COR-L47 (cell line): ENCODE measurements around the gene PRPH.
"Not testable (repeated sequence)": the region's sequence is repeated elsewhere in the genome, so short reads cannot be mapped to it uniquely, and the experiment has no call there.

Experiments used
- DNase-seq: peaks from one replicate; lab custom pipeline; 2025; lab: John Stamatoyannopoulos, UW

PRPH gene

DNA sequence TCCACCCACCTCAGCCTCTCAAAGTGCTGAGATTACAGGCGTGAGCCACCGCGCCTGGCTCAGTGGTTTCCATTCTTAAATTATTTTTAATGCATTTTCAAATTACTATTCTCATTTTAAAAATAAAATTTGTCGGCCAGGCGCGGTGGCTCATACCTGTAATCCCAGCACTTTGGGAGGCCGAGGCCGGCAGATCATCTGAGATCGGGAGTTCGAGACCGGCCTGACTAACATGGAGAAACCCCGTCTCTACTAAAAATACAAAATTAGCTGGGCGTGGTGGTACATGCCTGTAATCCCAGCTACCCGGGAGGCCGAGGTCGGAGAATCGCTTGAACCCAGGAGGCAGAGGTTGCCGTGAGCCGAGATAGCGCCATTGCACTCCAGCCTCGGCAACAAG is 38.8 kb downstream of the PRPH start:
- DNase-seq = not testable (repeated sequence)

- DNase-seq = no peak
Observed at GRCh38 chr12:49334226-49334625, 39.3 kb downstream of the PRPH start.

DNA sequence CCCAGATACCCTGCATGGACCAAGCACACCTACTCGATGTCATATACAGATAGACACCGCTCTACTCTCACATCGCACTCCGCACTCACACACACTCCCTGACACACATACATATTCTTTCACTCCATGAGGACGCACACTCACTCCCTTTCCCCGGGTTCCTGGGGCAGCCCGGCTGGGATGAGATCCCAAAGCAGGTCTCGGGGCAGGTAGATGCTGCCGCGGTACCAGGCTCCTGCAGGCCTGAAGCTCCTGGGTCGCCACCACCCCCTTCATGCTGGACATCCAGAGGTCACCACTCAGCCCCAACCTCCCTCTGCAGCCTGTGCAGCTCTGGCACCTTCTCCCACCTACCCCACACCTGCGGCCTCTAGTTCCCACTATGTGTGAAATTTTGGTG is 39.7 kb downstream of the PRPH start:
- no peak for DNase-seq

DNA sequence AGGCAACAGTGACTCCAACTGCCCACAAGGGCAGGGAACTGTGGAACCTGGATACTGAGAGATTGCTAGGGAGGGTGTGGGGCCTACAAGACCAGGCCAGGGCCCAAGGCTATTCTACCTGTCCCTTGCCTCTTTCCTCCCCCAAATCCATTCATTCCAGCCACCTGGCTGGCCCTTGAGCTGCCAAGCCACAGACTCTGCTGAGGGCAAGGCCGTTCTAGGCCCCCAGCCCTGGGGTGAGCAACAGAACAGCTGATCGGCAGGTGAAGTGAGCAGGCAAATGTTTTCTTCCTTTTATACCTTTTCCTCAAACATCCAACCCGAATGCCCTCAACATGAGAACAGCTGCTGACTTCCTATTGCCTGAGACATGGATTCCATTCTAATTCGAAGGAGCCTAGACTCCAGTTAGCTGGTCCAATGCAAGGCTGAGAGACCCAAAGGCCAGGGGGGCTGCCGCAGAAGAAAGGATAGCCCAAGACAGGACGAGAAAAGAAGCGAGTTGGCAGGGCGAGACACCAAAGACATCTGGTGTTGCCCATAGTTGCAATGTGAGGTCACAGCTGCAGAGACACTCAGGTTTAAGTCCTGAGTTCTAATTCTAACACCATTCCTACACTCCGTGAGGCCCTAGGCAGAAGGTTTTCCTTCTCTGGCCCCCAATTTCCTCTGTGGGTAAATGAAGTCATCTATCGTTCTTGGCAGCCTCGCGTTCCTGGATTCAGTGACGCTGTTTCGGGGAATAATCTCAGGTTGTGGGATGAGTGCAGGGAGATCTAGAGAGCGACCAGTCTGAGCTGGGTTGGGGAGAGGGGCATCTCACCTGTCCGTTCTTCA is 40.4 kb downstream of the PRPH start:
- DNase-seq = no peak

GRCh38 chr12:49335955-49336644 is 41.2 kb downstream of the PRPH start:
- no peak for DNase-seq

- peak; percentile 62 for DNase-seq
Observed at GRCh38 chr12:49336645-49337584, 42.0 kb downstream of the PRPH start, which contains the start of gene C1QL4. Gene C1QL4, minus strand, starts transcription at chr12:49337188. Its CDS starts 711 bp downstream, at chr12:49336477.

GRCh38 chr12:49338830-49339463 is 44.0 kb downstream of the PRPH start:
- DNase-seq = no peak

GRCh38 chr12:49339464-49339861 is 44.5 kb downstream of the PRPH start:
- DNase-seq = no peak

GRCh38 chr12:49340095-49340870 is 45.3 kb downstream of the PRPH start:
- no peak for DNase-seq

GRCh38 chr12:49340971-49341776 is 46.2 kb downstream of the PRPH start:
- no peak for DNase-seq

DNA sequence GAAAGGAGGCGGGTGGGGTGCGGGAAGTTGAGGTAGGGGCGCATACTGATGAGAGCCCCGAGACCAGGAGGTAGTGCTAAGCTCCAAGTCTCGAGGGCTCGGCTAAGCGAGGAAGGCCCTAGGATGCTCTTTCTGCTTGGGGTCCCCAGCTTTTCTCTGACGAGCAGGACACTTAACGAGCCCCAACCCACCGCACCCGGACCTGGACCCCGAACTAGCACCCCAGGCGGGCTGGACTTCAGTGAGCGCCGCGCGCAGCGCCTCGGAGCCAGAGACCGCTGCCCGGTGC is 46.8 kb downstream of the PRPH start:
- no peak for DNase-seq

DNA sequence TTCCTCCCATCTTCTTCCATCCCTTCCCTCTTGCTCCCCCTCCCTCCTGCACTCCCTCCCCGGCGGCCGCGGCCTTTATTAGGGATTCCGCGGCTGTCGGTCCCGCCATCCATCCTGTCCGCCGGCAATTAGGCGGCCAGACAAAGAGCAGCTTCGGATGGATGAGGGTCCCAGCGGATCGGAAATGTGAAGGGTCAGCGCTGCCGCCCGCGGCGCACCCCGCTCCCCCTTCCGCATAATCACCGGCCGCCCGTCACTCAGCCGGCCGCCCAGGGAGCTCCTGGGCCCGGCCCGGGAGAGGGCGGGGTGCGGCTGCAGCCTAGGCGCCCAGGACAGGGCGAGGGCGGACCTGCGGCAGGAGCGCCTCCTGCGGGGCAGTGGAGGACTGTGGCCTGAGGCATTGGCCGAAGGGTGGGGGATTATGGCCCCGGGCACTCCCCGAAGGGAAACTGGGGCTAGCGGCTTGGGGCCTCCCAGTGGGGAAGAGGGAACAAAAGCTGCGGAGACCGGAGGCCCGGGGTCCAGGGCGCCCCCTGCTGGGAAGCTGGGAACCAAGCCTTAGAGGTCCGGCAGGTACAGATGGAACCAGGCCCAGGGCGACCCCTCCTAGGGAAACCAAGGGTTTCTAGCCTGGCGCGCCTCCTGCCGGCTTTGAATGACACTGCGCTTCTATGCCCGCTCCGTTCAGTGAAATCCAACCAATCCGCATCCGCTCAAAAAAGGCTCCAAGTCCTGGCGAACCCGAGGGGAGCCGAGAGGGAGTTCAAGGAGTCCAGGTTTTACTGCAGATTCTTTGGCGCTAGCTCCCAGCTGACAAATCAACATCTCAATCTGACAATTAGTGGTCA is 47.3 kb downstream of the PRPH start:
- DNase-seq = peak; percentile 86

- peak; percentile 59 for DNase-seq
Observed at GRCh38 chr12:49342914-49343731, 48.2 kb downstream of the PRPH start.

DNA sequence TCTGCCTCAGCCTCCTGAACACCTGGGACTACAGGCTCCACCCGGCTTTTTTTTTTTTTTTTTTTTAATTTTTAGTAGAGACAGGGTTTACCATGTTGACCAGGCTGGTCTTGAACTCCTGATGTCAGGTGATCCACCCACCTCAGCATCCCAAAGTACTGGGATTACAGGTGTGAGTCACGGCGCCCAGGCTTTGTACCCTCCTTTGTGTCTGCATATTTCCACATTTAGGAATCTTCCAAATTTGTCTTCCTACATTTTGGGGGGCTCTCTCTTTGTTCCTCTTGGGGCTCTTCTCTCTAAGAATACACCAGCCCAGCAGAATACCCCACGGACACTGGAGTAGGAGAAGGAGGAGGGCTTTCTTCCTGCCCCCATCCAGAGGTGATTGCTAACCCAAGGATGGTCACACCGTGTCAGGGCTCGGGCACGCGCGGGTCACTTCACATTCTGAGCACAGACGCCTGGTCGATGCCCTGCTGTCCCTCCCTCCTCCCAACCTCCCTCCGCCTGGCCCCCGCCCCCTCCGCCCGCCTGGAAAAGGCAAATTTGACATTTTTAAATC is 49.6 kb downstream of the PRPH start:
- no peak for DNase-seq

GRCh38 chr12:49345051-49345824 is 50.3 kb downstream of the PRPH start:
- peak; percentile 42 for DNase-seq

DNA sequence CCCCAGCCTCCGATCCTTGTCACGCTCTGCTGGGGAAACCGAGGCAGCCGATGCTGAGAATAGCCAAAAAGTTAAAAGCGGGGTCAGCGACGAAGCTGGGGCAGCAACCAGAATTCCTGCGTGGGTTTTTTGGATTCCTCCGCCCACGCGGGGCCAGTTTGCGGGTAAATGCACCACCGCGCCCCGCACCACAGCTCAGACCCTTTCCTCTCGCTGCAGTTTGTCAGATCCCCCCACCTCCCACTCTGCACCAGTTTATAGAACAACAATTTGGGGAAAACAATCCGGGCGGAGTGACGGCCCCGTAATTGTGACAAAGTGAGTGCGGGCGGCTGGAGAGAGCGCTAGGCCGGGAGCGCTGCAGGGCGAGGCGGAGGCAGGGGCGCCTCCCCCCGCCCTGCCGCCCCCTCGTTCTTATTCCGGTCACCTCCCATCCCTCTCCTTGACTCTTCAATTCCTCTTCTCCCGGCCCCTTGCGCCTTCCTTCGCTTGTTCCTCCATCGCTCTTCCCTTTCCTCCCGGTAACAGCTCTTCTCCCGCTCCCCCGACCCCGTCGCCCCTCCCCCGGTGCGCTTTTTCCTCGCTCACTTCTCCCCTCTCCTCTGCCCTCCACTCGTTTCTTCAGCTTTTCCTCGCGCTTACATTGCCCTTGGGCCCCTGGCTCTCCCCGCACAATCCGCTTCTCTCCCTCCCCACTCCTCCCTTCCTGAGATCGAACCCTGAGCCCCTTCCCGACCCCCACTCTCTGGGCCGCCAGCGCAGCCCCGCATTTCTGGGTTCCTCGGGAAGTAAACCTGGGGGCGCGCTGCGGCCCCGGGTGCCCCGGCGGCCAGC is 51.1 kb downstream of the PRPH start:
- no peak for DNase-seq
